GM18951 (cell line): Measurements from ENCODE around the gene PTPRS.
A peak's percentile ranks its signal among the peaks of the same experiment; 100 is the strongest.

Experiments
- POLR2A ChIP-seq: IDR thresholded peaks from 4 replicates; pipeline ENCODE4 v1.6.1; 2011; ENCODE audit warnings: mild to moderate bottlenecking; ENCODE audit not compliant: insufficient read length, insufficient read depth; ENCODE audit errors: extremely low read depth
- in situ Hi-C: fragments of 300-500 bp; cut with MboI; formaldehyde crosslinking; loops from one replicate; pipeline ENCODE4 v1.12.0; 2022; ENCODE audit warnings: low sequenced_read_pairs, mixed read lengths, inconsistent platforms; ENCODE audit not compliant: unreplicated experiment

The PTPRS gene

DNA sequence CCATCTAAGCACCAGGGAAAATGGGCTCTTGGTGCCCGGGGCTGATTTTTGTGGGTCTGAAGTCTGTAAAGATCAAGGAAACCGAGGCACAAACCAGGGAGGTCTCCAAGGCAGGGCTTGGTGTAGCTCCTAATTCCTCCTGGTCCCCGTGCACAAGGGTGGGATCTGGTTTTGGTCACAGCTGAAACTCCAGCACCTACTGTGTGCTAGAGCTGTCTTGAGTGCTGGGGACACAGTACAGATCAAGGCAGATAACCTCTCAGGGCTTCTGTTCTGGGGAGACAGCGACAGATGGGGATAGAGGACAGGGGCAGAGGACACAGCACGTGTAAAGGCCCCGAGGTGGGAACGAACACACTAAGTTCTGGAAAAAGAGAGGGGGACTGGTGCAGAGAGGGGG lies 37.4 kb downstream of the PTPRS start:
- no peak for TF ChIP-seq POLR2A
- in situ Hi-C loops: no loop called here

DNA sequence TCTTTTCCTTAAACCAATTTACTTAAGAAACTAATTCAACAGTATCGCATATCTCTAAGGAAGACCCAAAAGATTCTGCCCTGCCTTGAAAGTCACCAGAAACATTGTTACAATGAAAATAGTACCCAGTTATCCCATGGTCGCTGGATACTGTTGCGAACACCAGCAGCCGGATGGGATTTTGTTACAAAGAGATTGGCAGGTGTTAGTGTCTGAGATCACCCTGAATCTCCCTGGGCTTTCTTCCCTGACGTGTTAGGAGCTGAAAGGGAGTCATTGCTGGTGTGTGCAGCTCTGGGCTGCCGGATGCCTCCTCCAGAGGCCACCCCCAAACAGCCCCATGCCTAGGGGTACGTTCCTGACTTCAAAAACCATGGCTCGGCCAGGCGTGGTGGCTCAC lies 38.2 kb downstream of the PTPRS start:
- TF ChIP-seq POLR2A: no peak
- in situ Hi-C loops: no loop called here

DNA sequence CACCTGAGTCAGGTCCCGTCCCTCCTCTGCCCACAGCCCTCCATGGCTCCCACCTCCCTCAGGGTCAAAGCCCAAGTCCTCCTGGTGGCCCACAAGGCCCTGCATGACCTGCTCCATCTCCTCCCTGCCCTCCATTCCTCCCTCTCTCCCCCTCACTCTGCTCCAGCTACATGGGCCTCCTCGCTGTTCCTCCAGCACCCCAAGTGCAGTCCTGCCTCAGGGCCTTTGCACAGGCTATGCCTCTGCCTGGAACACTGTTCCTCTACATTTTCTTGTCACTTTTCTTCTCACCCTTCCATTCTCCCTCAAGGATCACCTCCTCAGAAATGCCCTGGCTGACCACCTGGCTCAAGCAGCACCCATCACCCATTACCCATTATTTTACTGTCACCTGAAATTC lies 41.5 kb downstream of the PTPRS start:
- in situ Hi-C loops: no loop called here
- TF ChIP-seq POLR2A: no peak

DNA sequence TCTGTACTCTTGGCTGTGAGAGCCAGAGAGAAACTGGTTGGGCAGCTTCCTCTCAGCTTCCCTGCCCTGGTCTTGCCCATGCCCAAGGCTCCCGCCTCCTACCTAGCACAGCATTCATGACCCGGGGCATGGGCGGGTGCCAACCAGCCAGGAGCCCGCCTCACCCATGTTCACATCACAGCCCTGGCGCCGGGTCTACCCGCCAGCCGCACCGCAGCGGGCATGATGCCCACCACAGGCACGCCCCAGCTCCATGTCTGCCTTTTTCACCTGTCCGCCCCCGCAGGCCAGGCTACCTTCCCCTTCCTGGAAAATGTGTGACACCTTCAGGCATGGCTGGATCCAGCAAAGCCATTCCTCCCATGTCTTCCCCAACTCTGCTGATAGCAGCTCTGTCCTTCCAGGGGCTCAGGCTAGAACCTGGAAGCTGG lies 42.1 kb downstream of the PTPRS start:
- no peak for TF ChIP-seq POLR2A
- in situ Hi-C loops: no loop called here

DNA sequence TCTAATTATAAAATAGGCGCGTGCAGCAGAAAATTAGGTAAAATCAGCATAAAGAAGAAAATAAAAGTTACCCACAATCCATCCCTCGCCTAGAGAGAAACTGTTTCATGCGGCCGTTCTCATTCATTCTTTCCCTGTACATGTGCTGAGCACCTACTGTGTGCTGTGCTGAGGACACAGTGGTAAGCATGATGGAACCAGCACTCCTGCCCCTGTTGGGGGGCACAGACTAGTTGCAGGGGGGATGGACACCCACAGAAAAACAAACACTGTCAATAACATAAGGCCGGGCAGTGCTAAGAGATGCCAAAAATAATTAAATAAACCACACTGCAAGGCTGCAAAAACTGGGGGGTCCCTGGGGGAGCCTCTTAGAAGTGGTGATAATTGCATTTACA lies 43.3 kb downstream of the PTPRS start:
- TF ChIP-seq POLR2A: no peak
- in situ Hi-C loops: no loop called here

DNA sequence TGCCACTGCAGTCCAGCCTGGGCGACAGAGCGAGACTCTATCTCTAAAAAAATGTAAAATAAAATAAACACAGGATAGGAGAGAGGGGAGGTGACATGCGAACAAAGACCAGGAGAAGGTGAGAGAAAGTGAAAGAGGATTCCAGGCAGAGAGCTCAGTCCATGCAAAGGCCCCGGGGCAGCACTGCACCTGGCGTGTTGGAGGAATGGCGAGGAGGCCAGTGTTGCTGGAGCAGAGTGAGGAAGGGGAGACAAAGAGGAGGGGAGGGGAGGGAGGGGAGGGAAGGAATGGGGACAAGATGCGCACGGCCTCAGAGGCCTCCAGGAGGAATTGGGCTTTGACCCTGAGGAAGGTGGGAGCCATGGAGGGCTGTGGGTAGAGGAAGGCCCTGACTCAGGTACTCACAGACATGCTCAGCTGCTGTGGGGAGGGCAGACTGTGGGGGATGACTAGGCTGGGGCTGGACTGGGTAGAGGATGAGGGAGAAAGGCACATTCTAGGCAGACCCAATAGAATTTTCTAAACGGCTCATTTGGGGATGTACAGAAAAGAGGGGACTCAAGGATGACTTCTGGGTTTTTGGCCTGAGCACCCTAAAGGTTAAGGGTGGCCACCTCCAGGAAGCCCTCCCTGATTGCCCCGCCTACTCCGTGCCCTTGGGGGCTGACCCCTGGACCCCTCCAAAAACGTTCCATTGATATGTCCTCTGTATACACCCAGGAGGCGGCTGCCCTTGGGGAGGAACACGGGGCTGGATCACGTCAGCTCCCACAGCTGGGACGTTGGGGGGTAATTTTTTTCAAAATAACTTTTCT lies 43.9 kb downstream of the PTPRS start:
- TF ChIP-seq POLR2A: no peak
- in situ Hi-C loops: no loop called here

DNA sequence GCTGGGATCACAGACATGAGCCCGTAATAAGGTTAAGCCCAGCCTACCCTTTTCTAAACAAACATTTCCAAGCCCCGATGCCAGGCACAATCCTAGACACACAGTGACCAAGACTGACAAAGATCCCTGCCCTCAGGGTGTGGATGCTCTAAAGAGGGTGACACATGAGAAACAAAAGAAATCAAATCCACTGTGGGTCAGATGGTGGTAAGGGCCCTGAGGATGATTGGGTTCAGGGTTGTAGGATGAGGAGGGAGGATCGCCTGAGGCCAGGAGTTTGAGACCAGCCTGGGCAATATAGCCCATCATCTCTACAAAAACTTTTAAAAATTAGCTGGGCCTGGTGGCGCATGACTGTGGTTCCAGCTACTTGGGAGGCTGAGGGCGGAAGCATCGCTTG lies 44.6 kb downstream of the PTPRS start:
- in situ Hi-C loops: no loop called here
- TF ChIP-seq POLR2A: no peak

DNA sequence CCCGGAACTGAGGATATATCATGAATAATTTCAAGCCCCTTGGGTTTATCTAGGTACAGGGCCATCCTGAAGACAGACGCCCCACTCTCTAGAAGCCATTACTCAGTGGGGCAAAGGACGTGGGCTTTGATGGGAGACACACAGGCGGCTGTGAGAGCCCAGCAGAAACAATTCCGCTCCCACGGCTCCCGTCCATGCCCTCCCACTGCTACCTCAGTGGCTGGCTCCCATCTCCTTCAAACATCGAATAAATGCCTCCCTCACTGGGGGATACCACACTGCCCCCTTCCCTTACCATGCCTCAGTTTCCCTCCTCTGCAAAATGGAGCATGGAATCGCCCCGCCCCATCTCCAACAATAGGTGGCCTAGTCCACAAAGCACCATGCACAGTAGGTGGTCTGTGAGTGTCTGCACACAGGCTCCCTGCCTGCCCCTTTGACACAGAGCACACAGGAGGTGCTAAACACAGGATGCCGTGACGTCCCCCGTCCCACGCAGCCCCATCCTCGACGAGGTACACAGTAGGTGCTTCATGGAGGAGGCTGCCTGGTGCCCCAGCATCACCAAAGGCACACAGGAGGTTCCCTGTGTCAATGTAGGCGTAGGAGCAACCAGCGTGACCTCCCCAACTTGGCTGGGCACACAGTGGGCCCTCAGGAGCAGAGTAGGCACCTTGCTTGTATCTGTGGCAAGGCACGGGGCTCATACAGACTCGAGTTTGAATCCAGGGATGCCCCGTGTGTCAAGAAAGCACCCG lies 46.0 kb downstream of the PTPRS start:
- in situ Hi-C loops: no loop called here
- TF ChIP-seq POLR2A: no peak

DNA sequence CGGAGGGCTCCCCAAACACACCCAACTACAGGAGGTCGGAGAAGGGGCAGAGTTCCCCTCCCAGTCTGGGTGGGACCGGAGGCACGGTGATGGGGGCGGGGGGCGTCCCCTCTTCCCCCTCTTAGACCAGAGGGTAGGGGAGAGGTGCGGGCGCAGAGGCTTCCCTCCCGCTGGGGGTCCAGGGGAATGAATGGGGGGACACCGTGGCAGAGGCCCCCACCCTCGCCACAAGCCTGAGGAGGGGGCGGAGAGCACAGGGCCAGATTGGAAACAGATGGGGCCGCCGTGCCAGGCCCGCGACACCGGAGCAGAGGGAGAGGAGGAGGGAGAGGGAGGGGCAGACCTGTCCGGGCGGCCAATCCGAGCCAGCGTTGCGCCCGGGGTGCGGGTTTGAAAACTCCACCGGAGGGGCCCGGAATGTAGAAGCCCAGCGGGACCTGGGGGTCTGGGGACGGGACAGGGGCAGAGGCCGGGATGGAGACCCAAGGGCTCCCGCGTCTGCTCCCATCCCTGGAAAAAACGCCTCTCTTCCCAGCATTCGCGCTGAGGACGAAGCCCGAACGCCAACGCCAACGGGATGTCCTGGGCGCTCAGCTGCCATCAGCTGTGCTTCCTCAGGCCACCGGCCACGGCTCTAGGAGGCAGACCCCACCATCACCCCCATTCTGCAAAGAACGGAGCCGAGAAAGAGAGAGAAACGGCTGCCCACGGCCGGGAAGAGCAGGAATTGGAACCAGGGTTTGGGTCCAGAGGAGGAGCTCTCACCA lies 46.8 kb downstream of the PTPRS start:
- in situ Hi-C loops: no loop called here
- no peak for TF ChIP-seq POLR2A

DNA sequence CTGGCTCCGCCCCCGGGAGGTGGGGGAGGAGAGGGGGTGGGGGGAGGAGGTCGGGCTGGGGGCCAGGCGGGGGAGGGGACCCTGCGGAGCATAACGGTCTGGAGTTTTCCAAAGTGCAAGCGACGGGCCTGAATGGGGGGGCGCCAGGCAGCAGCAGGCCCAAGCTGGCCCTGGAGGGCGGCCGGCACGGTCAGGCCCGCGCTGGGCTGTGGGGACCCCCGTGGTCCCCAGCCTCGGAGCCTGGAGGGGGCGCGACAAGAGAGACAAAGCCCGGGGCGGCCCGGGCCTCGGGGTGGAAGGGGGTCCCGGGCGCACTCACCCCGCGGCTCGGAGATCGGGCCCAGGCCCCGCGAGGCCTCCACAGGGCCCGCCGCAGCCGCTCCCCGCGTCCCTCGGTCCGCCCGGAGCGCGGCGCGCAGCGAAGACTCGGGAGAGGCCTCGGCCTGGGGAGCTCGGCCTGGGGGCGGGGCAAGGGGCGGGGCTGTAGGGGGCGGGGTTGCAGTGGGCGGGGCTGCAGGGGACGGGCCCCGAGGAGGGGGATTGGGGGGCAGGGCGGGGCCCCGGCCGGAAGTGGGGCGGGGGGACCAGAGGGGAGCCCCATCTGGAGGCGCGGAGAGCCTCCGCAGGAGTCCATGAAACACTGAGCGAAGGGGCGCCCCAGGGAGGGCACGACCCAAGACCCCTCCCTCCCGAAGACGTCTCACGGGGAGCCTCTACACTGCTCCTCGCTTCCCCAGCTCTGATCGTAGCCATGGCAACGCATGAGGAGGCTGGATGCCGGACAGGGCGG lies 47.6 kb downstream of the PTPRS start:
- peak; percentile 26 for TF ChIP-seq POLR2A
- in situ Hi-C loops: no loop called here

DNA sequence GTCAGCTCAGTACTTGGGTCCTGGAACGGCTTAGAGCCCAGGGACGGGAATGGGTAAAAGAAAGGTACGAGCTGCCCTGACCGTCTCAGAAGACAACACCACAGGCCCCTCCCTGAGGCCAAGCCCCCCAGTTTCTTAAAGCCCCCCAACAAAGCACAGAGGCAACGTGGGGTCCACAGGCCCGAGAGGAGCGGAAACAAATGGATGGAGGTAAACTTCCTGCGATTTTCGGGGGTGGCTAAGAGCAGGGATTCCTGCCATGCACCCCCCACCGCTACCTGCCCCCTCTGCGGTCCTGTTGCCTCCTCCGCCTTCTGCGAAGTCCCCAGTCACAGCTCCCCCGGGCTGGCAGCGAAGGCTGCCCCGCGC lies 48.2 kb downstream of the PTPRS start:
- in situ Hi-C loops: no loop called here
- no peak for TF ChIP-seq POLR2A

DNA sequence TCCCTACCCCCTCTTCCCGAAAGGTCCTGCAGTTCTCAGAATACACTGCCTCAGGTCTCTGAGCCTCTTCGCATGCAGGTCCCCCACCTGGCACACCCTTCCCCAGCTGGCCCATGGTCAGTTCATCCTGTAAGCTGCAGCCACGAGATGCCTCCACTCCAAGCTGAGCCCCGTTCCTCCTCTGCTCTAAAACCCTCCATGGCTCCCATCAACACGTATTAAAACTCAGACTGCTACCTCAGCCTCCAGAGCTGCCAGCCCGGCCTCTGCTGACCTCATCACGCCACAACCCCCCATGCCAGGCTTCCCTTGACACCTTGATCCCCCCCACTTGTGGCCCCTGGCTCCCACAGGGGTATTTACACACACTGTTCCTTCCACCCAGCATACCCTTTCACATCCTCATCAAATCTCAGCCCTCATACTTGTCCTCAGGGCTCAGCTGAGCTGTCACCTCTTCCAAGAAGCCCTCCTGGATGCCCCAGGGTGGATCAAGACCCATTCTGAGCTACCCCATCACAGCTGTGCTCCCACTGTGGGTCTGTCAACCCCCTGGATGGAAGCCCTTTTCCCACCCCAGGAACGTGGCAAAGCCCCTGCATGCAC lies 48.9 kb downstream of the PTPRS start:
- in situ Hi-C loops: no loop called here

More for the DNA sequence above, 48.9 kb downstream of the PTPRS start:
- TF ChIP-seq POLR2A: no peak
